ENCODE measurements around the gene PRDM15.

PRDM15 gene

DNA sequence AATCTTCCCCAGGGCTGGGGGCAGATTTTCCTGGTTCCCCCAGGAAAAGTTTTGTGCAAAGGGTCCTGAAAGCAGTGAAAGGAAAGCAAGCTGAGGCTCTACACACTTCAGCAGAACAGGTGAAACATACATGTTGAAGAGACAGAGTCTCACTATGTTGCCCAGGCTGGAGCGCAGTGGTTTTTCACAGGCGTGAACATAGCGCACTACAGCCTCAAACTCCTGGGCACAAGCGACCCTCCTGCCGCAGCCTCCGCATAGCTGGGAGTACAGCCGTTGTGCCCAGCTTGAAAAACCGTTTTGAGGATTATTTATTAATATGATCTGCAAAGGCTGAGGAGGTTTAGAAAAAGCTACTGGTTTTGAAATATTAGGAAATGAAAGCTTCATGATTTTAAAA is 11.8 kb downstream of the PRDM15 start:
- intact Hi-C loops (cut with DNase I; ENCODE audit: low total_unique reads), result no loop called here
- DNase-seq, result no peak
- TF ChIP-seq, protein P1, sequence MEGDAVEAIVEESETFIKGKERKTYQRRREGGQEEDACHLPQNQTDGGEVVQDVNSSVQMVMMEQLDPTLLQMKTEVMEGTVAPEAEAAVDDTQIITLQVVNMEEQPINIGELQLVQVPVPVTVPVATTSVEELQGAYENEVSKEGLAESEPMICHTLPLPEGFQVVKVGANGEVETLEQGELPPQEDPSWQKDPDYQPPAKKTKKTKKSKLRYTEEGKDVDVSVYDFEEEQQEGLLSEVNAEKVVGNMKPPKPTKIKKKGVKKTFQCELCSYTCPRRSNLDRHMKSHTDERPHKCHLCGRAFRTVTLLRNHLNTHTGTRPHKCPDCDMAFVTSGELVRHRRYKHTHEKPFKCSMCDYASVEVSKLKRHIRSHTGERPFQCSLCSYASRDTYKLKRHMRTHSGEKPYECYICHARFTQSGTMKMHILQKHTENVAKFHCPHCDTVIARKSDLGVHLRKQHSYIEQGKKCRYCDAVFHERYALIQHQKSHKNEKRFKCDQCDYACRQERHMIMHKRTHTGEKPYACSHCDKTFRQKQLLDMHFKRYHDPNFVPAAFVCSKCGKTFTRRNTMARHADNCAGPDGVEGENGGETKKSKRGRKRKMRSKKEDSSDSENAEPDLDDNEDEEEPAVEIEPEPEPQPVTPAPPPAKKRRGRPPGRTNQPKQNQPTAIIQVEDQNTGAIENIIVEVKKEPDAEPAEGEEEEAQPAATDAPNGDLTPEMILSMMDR (IDR thresholded peaks at IDR 0.05), result no peak
- H3K27me3 ChIP-seq, result no peaks in the 10 kb centered on the region
- H3K27ac ChIP-seq, result no peak overlapping the region
- H3K4me3 ChIP-seq, result no peak overlapping the region
- H3K4me1 ChIP-seq, result peaks cover 0 to 8% (median 4%) of the 10 kb centered on the region in 4 donors
- H3K9me3 ChIP-seq, result no peaks in the 10 kb centered on the region
- H3K36me3 ChIP-seq, result no peaks in the 10 kb centered on the region

DNA sequence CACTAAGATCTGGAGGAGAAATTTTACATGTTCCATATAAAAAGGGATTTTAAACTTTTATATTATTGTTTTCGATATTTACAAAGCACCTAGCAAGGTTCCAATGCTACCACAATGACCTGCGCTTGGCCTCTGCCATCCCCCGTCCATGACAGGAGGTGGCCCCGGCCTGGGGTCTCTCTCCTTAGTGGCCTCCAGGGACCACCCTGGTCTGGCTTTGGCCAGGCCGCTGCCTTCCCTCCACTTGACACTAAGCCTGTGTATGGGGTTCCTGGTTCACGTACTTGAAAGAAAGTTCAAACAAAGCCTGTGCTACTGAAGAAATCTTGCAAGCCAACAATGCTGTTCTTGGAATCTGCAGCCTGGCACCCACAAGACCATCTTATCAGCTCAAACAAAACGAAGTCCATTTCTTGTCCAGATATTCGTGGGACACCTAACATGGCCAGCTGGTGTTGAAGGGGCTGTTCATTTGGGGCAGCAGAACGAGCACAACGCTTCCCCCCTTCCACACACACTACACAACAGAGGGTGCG is 12.8 kb downstream of the PRDM15 start:
- DNase-seq, result no peak
- Histone ChIP-seq H3K36me3 (no peaks in the 10 kb centered on the region), H3K27ac (no peak overlapping the region), H3K4me1 (peaks cover 0 to 8% (median 4%) of the 10 kb centered on the region in 4 donors), H3K4me3 (no peak overlapping the region), H3K27me3 (no peaks in the 10 kb centered on the region), H3K9me3 (no peaks in the 10 kb centered on the region)
- TF ChIP-seq, protein P1 (IDR thresholded peaks at IDR 0.05), result no peak
- intact Hi-C loops (cut with DNase I; ENCODE audit: low total_unique reads), result no loop called here

DNA sequence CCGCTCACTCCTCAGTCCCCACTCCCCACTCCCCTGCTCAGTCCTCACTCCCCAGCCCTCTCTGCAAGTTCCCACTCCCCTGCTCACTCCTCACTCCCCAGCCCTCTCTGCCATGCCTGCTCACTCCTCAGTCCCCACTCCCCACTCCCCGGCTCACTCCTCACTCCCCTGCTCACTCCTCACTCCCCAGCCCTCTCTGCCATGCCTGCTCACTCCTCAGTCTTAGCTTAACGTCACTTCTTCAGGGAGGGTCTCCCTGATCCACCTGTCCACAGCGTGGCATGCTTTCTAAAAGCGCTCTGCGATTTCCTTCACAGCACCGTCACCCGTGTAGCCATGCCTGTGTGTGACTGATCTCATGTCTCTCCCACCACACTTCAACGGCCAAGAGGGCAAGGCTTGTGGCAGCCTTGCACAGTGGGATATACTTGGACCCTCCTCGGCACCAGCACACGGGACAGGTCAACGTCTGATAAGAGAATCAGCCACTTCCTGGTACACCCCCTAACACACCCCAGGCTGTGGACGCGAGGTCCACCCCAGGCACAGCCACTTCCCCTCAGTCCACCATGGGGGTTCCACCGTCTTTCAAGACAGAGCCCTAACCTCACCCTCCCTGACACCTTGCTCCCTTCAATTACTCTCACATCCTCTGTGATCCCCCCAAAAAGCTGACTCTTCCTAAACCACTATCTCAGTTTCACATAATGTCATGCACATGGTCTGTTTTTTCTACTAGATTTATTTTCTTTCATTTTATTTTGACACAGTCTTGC is 14.0 kb downstream of the PRDM15 start:
- TF ChIP-seq, protein P1 (IDR thresholded peaks at IDR 0.05), result no peak

DNA sequence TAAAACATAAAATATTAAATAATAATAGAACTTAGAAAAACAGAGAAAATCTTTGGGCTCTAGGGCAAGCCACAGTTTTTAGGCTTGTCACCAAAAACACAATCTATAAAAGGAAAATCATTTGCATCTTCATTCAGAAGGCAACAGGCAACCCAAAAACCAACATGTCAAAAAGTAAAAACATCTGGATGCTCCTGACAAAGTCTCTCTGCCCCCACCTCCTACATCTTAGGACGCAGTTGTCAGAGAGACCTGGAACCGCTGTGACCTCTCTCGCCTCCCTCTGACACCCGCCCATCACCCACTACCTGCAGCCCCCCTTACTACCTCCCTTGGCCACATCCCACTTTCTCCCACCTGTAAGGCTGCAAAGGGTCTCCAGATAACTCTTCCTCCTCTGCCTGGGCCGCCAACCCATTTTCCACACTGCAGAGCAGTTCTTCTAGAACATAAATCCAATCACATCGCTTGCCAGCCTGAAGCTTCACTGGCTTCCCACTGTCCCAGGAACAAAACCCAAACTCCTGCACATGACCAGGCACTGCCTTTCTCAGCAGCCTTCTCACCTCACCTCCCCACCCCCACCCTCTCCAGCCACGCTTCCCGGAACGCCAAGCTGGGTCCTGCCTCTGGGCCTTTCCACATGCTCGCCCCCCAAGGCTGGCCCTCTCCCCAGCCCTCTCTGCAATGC is 14.7 kb downstream of the PRDM15 start:
- H3K36me3 ChIP-seq, result peaks cover 0 to 5% (median 4%) of the 10 kb centered on the region in 3 donors
- peaks cover 0 to 8% (median 4%) of the 10 kb centered on the region in 4 donors for H3K4me1 ChIP-seq
- H3K27me3 ChIP-seq, result no peaks in the 10 kb centered on the region
- intact Hi-C loops (cut with DNase I; ENCODE audit: low total_unique reads), result no loop called here
- TF ChIP-seq, protein P1 (IDR thresholded peaks at IDR 0.05), result no peak
- no peak overlapping the region for H3K4me3 ChIP-seq
- H3K27ac ChIP-seq, result no peak overlapping the region
- H3K9me3 ChIP-seq, result no peaks in the 10 kb centered on the region
- DNase-seq, result peak in 1 of 2 donors; percentile 35

More for the DNA sequence above, 14.0 kb downstream of the PRDM15 start:
- H3K27me3 ChIP-seq, result no peaks in the 10 kb centered on the region
- no peaks in the 10 kb centered on the region for H3K9me3 ChIP-seq
- H3K36me3 ChIP-seq, result no peaks in the 10 kb centered on the region
- no peak overlapping the region for H3K27ac ChIP-seq
- peak in 1 of 2 donors; percentile 43 for DNase-seq
- intact Hi-C loops (cut with DNase I; ENCODE audit: low total_unique reads), result no loop called here
- H3K4me3 ChIP-seq, result no peak overlapping the region
- H3K4me1 ChIP-seq, result peaks cover 0 to 8% (median 4%) of the 10 kb centered on the region in 4 donors

DNA sequence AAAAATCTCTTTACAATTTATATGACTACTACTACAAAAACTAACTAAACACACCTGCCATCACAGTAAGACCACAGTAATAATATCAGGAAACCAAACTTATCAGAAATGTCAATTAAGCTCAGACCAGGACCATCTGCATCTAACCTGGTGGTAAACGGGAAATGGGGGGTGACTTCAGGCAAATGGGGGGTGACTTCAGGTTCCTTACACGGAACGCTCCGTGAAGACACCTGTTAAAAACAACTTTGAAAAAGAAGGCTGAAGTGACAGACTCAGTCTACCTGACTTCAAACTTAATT is 15.8 kb downstream of the PRDM15 start:
- Histone ChIP-seq H3K9me3 (no peaks in the 10 kb centered on the region), H3K4me1 (peaks cover 0 to 8% (median 4%) of the 10 kb centered on the region in 4 donors), H3K36me3 (peaks cover 0 to 15% (median 15%) of the 10 kb centered on the region in 3 donors), H3K27ac (no peak overlapping the region), H3K27me3 (no peaks in the 10 kb centered on the region), H3K4me3 (no peak overlapping the region)
- intact Hi-C loops (cut with DNase I; ENCODE audit: low total_unique reads), result no loop called here
- no peak for DNase-seq
- TF ChIP-seq, protein P1 (IDR thresholded peaks at IDR 0.05), result no peak

Measured in tibial artery (tissue), 4 donors.